Sigmoid colon (tissue), 3 donors: ENCODE measurements around the gene RNF144A.

Experiments
- CTCF ChIP-seq, 4 experiments: fragments of 450-650 bp in 3 of 4; fragments of 200-600 bp in 1 of 4; IDR thresholded peaks; one replicate each; pipeline ENCODE4 v1.5.1; 2016 to 2019; ENCODE audit warnings: antibody characterized with exemption in 4 of 4, mild to moderate bottlenecking in 3 of 4, moderate library complexity in 2 of 4
- POLR2A ChIP-seq, 2 donors: fragments of 450-650 bp; IDR thresholded peaks; one replicate each; pipeline ENCODE4 v1.6.1; 2016; ENCODE audit warnings: antibody characterized with exemption in 2 of 2, mild to moderate bottlenecking in 2 of 2, moderate library complexity in 2 of 2

- TF ChIP-seq POLR2A (IDR thresholded peaks at IDR 0.05), result no peak
- no peak for TF ChIP-seq CTCF (IDR thresholded peaks at IDR 0.05)
Measured at GRCh38 chr2:6924924-6925409, 7.8 kb downstream of the RNF144A start.
